PC-9 (cell line): Measurements from ENCODE around the gene AFAP1L1. TPM values are rescaled to one million over a fixed set of nuclear protein-coding genes. Genes with fewer than 3 reads are reported as not detected.

Experiments
- BruUV-seq: library from RNA; stranded (reverse); fragments of 400-500 nt; replicated peaks from 2 replicates; lab custom pipeline; 2021; lab: Mats Ljungman, UMichigan
- CTCF ChIA-PET: fragments of 300-600 bp; sonication (Branson Sonifier 250); formaldehyde crosslinking; loops from one replicate; lab custom pipeline; 2022; ENCODE audit warnings: antibody characterized with exemption; lab: Charles Lee
- POLR2A ChIA-PET: fragments of 300-600 bp; sonication (Branson Sonifier 250); formaldehyde crosslinking; loops from one replicate; lab custom pipeline; 2022; ENCODE audit warnings: antibody characterized with exemption; ENCODE audit not compliant: unreplicated experiment; lab: Charles Lee
- DNase-seq, 2 experiments: peaks; one replicate each; pipeline versions ENCODE4 v3.0.0 to v3.0.0-alpha.2; 2015 to 2022; ENCODE audit warnings: mixed read lengths in 1 of 2
- H2AFZ ChIP-seq: fragments of 200-600 bp; sonication (generic); 2 replicates; pipeline ENCODE4 v1.8.1; 2017; ENCODE audit warnings: antibody characterized with exemption
- H3F3A ChIP-seq: fragments of 200-600 bp; sonication (generic); 2 replicates; pipeline ENCODE4 v1.8.1; 2017; ENCODE audit warnings: antibody characterized with exemption, mild to moderate bottlenecking, low read depth; ENCODE audit not compliant: insufficient read depth
- H3K27ac ChIP-seq: fragments of 200-600 bp; sonication (generic); 2 replicates; pipeline ENCODE4 v1.6.1; 2016; ENCODE audit warnings: mixed run types
- H3K27me3 ChIP-seq: fragments of 200-600 bp; sonication (generic); 2 replicates; pipeline ENCODE4 v1.6.1; 2016; ENCODE audit warnings: low read depth, mixed run types; ENCODE audit not compliant: insufficient read depth
- H3K36me3 ChIP-seq: fragments of 200-600 bp; sonication (generic); 2 replicates; pipeline ENCODE4 v1.6.1; 2016; ENCODE audit warnings: low read depth, mixed run types
- H3K4me1 ChIP-seq: fragments of 200-600 bp; sonication (generic); replicated peaks from 2 replicates; pipeline ENCODE4 v1.6.1; 2016; ENCODE audit warnings: mixed run types; ENCODE audit not compliant: insufficient read depth
- H3K4me2 ChIP-seq: fragments of 200-600 bp; sonication (generic); 2 replicates; pipeline ENCODE4 v1.6.1; 2017; ENCODE audit warnings: mixed run types
- H3K4me3 ChIP-seq: fragments of 200-600 bp; sonication (generic); 2 replicates; pipeline ENCODE4 v1.6.1; 2016; ENCODE audit warnings: mixed run types
- H3K79me2 ChIP-seq: fragments of 200-600 bp; sonication (generic); 2 replicates; pipeline ENCODE4 v1.6.1; 2017; ENCODE audit warnings: low read depth, mixed run types
- H3K9me2 ChIP-seq: fragments of 200-600 bp; sonication (generic); 2 replicates; pipeline ENCODE4 v1.8.1; 2017; ENCODE audit warnings: mild to moderate bottlenecking; ENCODE audit not compliant: insufficient read depth
- H3K9me3 ChIP-seq: fragments of 200-600 bp; sonication (generic); 2 replicates; pipeline ENCODE4 v1.8.1; 2016; ENCODE audit warnings: low read depth; ENCODE audit not compliant: insufficient read depth
- H4K20me1 ChIP-seq: fragments of 200-600 bp; sonication (generic); 2 replicates; pipeline ENCODE4 v1.8.1; 2017; ENCODE audit not compliant: insufficient read depth
- EZH2 ChIP-seq: fragments of 200-600 bp; sonication (generic); IDR thresholded peaks from 2 replicates; pipeline ENCODE4 v1.8.0; 2017; ENCODE audit warnings: antibody characterized with exemption, low read depth
- intact Hi-C: fragments of 100-400 bp; cut with micrococcal nuclease; formaldehyde crosslinking; loops from one replicate; pipeline ENCODE4 v1.10.0; 2022; ENCODE audit not compliant: unreplicated experiment
- total RNA-seq: library from RNA; stranded (reverse); gene quantifications from 2 replicates; pipeline ENCODE4 v1.2.3, GENCODE V29; 2021
- TF ChIP-seq, protein P1 (sequence below): fragments of 200-600 bp; sonication (generic); conservative IDR thresholded peaks from 2 replicates; pipeline ENCODE4 v1.6.1; 2017; ENCODE audit warnings: mixed run types, antibody characterized with exemption, mild to moderate bottlenecking, moderate library complexity

AFAP1L1 gene
- total RNA-seq, 1 experiment from 2014 or later = 9.6 TPM

DNA sequence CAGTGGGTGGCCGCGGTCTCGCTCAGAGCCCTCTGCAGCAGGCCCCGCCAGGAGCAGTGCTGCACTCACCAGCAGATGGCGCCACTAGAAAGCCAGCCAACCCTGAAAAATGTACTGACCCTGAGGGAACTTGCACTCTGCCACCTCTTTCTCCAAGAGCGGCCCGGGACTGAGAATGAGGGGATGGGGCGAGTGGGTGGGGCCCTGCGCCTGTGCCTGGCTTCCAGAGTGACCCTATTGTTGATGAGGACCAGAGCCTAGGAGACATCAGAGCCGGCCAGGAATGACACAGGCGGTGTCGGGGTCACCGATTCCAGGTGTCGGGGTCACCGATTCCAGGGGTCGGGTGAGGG, 110.3 kb downstream of the AFAP1L1 start:
- Histone ChIP-seq H3K4me3 (no peak overlapping the region), H4K20me1 (no peaks in the 10 kb centered on the region), H3K9me3 (no peaks in the 10 kb centered on the region), H3K9me2 (no peaks in the 10 kb centered on the region), H3K27ac (no peak overlapping the region), H3K36me3 (no peaks in the 10 kb centered on the region), H3F3A (no peaks in the 10 kb centered on the region), H3K27me3 (no peaks in the 10 kb centered on the region), H2AFZ (no peak overlapping the region; the same call in 1 of the 2 replicates), H3K4me1 (no peaks in the 10 kb centered on the region), H3K4me2 (0 out of 2 replicates have a peak overlapping the region, but pooled peaks have one; percentile 3), H3K79me2 (no peaks in the 10 kb centered on the region)
- ChIA-PET CTCF (interaction anchor here (0.6 to 2.5 kb wide), 5 partner anchors 10 to 80 kb away, joined by 3 to 31 read pairs (median 3); no protein-coding TSS in a partner anchor), POLR2A (interaction anchor here (0.5 to 0.6 kb wide), 2 partner anchors 10 to 893 kb away, joined by 3 to 4 read pairs; no protein-coding TSS in a partner anchor)
- DNase-seq = peak in 1 of 2 experiments; percentile 81
- intact Hi-C loops = loop anchor here (1.0 kb wide), 3 partner anchors 52 to 236 kb away; no protein-coding TSS in a partner anchor
- BruUV-seq = no TSS peak
- TF ChIP-seq, protein P1, sequence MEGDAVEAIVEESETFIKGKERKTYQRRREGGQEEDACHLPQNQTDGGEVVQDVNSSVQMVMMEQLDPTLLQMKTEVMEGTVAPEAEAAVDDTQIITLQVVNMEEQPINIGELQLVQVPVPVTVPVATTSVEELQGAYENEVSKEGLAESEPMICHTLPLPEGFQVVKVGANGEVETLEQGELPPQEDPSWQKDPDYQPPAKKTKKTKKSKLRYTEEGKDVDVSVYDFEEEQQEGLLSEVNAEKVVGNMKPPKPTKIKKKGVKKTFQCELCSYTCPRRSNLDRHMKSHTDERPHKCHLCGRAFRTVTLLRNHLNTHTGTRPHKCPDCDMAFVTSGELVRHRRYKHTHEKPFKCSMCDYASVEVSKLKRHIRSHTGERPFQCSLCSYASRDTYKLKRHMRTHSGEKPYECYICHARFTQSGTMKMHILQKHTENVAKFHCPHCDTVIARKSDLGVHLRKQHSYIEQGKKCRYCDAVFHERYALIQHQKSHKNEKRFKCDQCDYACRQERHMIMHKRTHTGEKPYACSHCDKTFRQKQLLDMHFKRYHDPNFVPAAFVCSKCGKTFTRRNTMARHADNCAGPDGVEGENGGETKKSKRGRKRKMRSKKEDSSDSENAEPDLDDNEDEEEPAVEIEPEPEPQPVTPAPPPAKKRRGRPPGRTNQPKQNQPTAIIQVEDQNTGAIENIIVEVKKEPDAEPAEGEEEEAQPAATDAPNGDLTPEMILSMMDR = peak; percentile 94
- TF ChIP-seq EZH2 = no peak

DNA sequence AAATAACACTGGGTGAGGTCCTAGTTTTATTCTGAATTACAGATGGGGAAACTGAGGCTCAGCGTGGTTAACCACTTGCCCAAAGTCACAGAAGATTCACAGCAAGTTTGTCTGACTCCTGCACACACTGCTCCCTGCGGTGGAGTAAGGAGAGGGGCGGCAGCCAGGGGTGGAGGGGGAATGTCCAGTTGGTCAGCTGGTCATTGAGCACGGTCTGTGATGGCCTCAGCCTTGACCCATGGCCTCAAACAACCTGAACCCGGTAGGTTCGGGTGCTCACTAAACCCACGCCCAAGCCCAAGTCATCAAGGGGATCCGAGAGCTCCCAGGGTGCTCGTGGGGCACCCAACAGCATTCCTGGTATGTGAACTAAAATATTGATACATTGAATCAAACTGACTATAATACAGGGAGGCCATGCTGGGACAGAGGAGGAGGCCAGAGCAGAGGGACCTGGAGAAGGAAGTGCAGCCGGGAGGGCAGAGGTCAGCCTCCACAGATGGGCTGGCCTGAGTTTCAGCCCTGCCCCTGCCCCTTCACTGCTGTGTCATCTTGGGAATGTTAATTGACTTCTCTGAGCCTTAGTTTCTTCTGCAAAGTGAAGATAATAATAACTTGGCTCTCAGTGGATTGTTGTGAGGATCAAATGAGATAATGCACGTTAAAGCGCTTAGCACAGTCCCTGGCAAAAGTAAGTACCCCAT, 111.0 kb downstream of the AFAP1L1 start:
- no TSS peak for BruUV-seq
- Histone ChIP-seq H3K9me2 (no peaks in the 10 kb centered on the region), H3K4me2 (no peak overlapping the region), H3K36me3 (no peaks in the 10 kb centered on the region), H3K4me1 (no peaks in the 10 kb centered on the region), H3K27me3 (no peaks in the 10 kb centered on the region), H3K9me3 (no peaks in the 10 kb centered on the region), H3F3A (no peaks in the 10 kb centered on the region), H3K4me3 (no peak overlapping the region), H2AFZ (no peak overlapping the region), H4K20me1 (no peaks in the 10 kb centered on the region), H3K27ac (no peak overlapping the region), H3K79me2 (no peaks in the 10 kb centered on the region)
- POLR2A ChIA-PET = interaction anchor here (0.5 kb wide), 1 partner anchor 11 kb away, joined by 3 read pairs; no protein-coding TSS in a partner anchor
- intact Hi-C loops = loop anchor here (1.0 kb wide), 3 partner anchors 52 to 236 kb away; no protein-coding TSS in a partner anchor
- DNase-seq = no peak
- TF ChIP-seq EZH2 = no peak
- TF ChIP-seq, protein P1 = no peak
- CTCF ChIA-PET = interaction anchor here (0.6 to 2.5 kb wide), 5 partner anchors 52 to 1525 kb away, joined by 3 to 31 read pairs (median 3); no protein-coding TSS in a partner anchor

DNA sequence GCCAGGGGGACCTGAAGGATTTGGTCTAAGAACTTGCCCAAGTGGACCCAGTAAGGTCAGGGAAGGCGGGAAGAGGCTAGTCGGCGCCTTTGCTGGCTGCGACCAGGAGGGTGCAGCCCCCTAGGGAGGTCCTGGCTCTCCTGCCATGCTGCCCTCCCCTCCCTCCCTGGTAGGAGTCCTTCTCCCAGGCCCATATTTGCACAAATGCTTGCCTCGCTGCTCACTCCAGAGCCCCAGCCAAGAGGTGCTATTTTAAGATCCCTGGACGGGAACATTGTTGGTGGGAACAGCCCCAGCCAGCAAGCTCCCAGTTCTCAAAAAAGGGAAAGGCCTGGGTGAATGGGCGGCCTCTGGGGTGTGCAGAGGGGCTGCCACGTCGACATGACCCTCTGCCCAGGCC, 111.7 kb downstream of the AFAP1L1 start:
- no peak overlapping the region for H3K4me2 ChIP-seq
- no peak overlapping the region for H3K27ac ChIP-seq
- no peaks in the 10 kb centered on the region for H3F3A ChIP-seq
- no TSS peak for BruUV-seq
- ChIA-PET POLR2A (no interaction called here), CTCF (interaction anchor here (0.6 kb wide), 2 partner anchors 62 to 109 kb away, joined by 7 to 16 read pairs; no protein-coding TSS in a partner anchor)
- TF ChIP-seq, protein P1 = no peak
- no peak for TF ChIP-seq EZH2
- H3K9me2 ChIP-seq = no peaks in the 10 kb centered on the region
- H3K27me3 ChIP-seq = no peaks in the 10 kb centered on the region
- intact Hi-C loops = no loop called here
- no peaks in the 10 kb centered on the region for H3K4me1 ChIP-seq
- no peak for DNase-seq
- no peaks in the 10 kb centered on the region for H3K79me2 ChIP-seq
- no peak overlapping the region for H3K4me3 ChIP-seq
- H3K9me3 ChIP-seq = no peaks in the 10 kb centered on the region
- no peaks in the 10 kb centered on the region for H3K36me3 ChIP-seq
- H4K20me1 ChIP-seq = no peaks in the 10 kb centered on the region
- H2AFZ ChIP-seq = no peak overlapping the region
